Measurements from ENCODE around the gene GPR39.

The GPR39 gene

GRCh38 chr2:132374551-132374950 lies 42.1 kb upstream of the GPR39 start:
- in situ Hi-C loops (cut with HindIII; ENCODE audit: low pct_ligation_motif_present, low sequenced_read_pairs) = no loop called here
- Histone ChIP-seq H3K36me3 (replicated peaks) (no peaks in the 10 kb centered on the region), H3K4me3 (ENCODE audit: low read depth, low read length) (no peak overlapping the region), H3K27ac (no peak overlapping the region), H3K27me3 (replicated peaks) (no peaks in the 10 kb centered on the region)
- no peak for TF ChIP-seq CTCF (IDR thresholded peaks at IDR 0.05; ENCODE audit: low read depth, low read length, missing control alignments)
- no peak for DNase-seq

- H3K4me3 ChIP-seq (ENCODE audit: low read depth, low read length) = no peak overlapping the region
- H3K36me3 ChIP-seq (replicated peaks) = no peaks in the 10 kb centered on the region
- no peak for DNase-seq
- in situ Hi-C loops (cut with HindIII; ENCODE audit: low pct_ligation_motif_present, low sequenced_read_pairs) = no loop called here
- H3K27me3 ChIP-seq (replicated peaks) = no peaks in the 10 kb centered on the region
- no peak for TF ChIP-seq CTCF (IDR thresholded peaks at IDR 0.05; ENCODE audit: low read depth, low read length, missing control alignments)
- no peak overlapping the region for H3K27ac ChIP-seq
Observed at GRCh38 chr2:132374961-132375360, 41.6 kb upstream of the GPR39 start.

- Histone ChIP-seq H3K4me3 (ENCODE audit: low read depth, low read length) (no peak overlapping the region), H3K36me3 (replicated peaks) (no peaks in the 10 kb centered on the region)
- no peak for DNase-seq
Observed at GRCh38 chr2:132381376-132381775, 35.2 kb upstream of the GPR39 start.

GRCh38 chr2:132383956-132384355 lies 32.6 kb upstream of the GPR39 start:
- in situ Hi-C loops (cut with HindIII; ENCODE audit: low pct_ligation_motif_present, low sequenced_read_pairs) = no loop called here
- Histone ChIP-seq H3K36me3 (replicated peaks) (no peaks in the 10 kb centered on the region), H3K4me3 (ENCODE audit: low read depth, low read length) (no peak overlapping the region), H3K27me3 (replicated peaks) (no peaks in the 10 kb centered on the region), H3K27ac (no peak overlapping the region)
- TF ChIP-seq CTCF (IDR thresholded peaks at IDR 0.05; ENCODE audit: low read depth, low read length, missing control alignments) = no peak
- no peak for DNase-seq

More at GRCh38 chr2:132381376-132381775, 35.2 kb upstream of the GPR39 start:
- in situ Hi-C loops (cut with HindIII; ENCODE audit: low pct_ligation_motif_present, low sequenced_read_pairs) = no loop called here
- Histone ChIP-seq H3K27ac (no peak overlapping the region), H3K27me3 (replicated peaks) (no peaks in the 10 kb centered on the region)
- no peak for TF ChIP-seq CTCF (IDR thresholded peaks at IDR 0.05; ENCODE audit: low read depth, low read length, missing control alignments)

GRCh38 chr2:132384491-132385151 lies 32.0 kb upstream of the GPR39 start:
- no peak for DNase-seq
- no peak overlapping the region for H3K4me3 ChIP-seq (ENCODE audit: low read depth, low read length)
- TF ChIP-seq CTCF (IDR thresholded peaks at IDR 0.05; ENCODE audit: low read depth, low read length, missing control alignments) = no peak
- in situ Hi-C loops (cut with HindIII; ENCODE audit: low pct_ligation_motif_present, low sequenced_read_pairs) = no loop called here
- no peak overlapping the region for H3K27ac ChIP-seq
- H3K36me3 ChIP-seq (replicated peaks) = no peaks in the 10 kb centered on the region
- no peaks in the 10 kb centered on the region for H3K27me3 ChIP-seq (replicated peaks)

- H3K4me3 ChIP-seq (ENCODE audit: low read depth, low read length) = no peak overlapping the region
- no peaks in the 10 kb centered on the region for H3K36me3 ChIP-seq (replicated peaks)
- TF ChIP-seq CTCF (IDR thresholded peaks at IDR 0.05; ENCODE audit: low read depth, low read length, missing control alignments) = no peak
- DNase-seq = no peak
- in situ Hi-C loops (cut with HindIII; ENCODE audit: low pct_ligation_motif_present, low sequenced_read_pairs) = no loop called here
- no peaks in the 10 kb centered on the region for H3K27me3 ChIP-seq (replicated peaks)
- no peak overlapping the region for H3K27ac ChIP-seq
Observed at GRCh38 chr2:132387126-132387525, 29.5 kb upstream of the GPR39 start.

Data from brain microvascular endothelial cell (primary cell).